Measurements from ENCODE around the gene CADM3. TPM values are rescaled to one million over a fixed set of nuclear protein-coding genes. Genes with fewer than 3 reads are reported as not detected.

CADM3 gene
- polyA plus RNA-seq (2013, experiment 1 of 2) = not detected
- polyA plus RNA-seq (2013, experiment 2 of 2) = not detected

GRCh38 chr1:159171254-159171687 lies at the start of gene CADM3:
TSS of gene CADM3 (plus strand) at chr1:159171615. CDS start at chr1:159171766, 151 bp downstream.
- Histone ChIP-seq H2AK5ac (ENCODE audit: low read length, severe bottlenecking) (no peak within 1 kb of the TSS), H3K9ac (ENCODE audit: low read length) (no peak within 1 kb of the TSS), H3K4me2 (ENCODE audit: low read length, poor library complexity, severe bottlenecking) (no peak within 1 kb of the TSS), H3K36me3 (ENCODE audit: control insufficient read depth in 1 of 2, insufficient read depth in 2 of 2, low read depth in 1 of 2, low read length in 2 of 2) (no peaks in the 10 kb centered on the region), H3K23ac (ENCODE audit: low read length in 2 of 2) (no peak within 1 kb of the TSS), H4K91ac (ENCODE audit: low read length) (no peak within 1 kb of the TSS), H3K27me3 (ENCODE audit: control insufficient read depth in 1 of 2, insufficient read depth in 1 of 2, low read length in 2 of 2) (peaks cover 63 to 76% of the 10 kb centered on the region in 2 experiments), H3K4me1 (ENCODE audit: control insufficient read depth, insufficient read depth, low read depth, low read length) (peaks cover 2% of the 10 kb centered on the region), H2BK120ac (ENCODE audit: low read depth, low read length) (no peak within 1 kb of the TSS), H2BK15ac (ENCODE audit: low read depth, poor library complexity, severe bottlenecking) (no peak within 1 kb of the TSS), H3K27ac (ENCODE audit: low read length, poor library complexity, severe bottlenecking) (no peak within 1 kb of the TSS), H2AFZ (ENCODE audit: low read depth, low read length) (no peak within 1 kb of the TSS), H3K4me3 (ENCODE audit: insufficient read depth in 1 of 2, low read depth in 1 of 2, low read length in 2 of 2) (no peak within 1 kb of the TSS), H3K4ac (ENCODE audit: low read depth in 1 of 2, low read length in 2 of 2) (no peak within 1 kb of the TSS), H3K18ac (ENCODE audit: low read depth in 1 of 2, low read length in 2 of 2) (no peak within 1 kb of the TSS), H3K79me1 (replicated peaks; ENCODE audit: low read length, poor library complexity, severe bottlenecking) (no peaks in the 10 kb centered on the region), H2BK5ac (ENCODE audit: low read depth, low read length, poor library complexity, severe bottlenecking) (no peak within 1 kb of the TSS), H4K8ac (ENCODE audit: low read length) (no peak within 1 kb of the TSS), H2BK12ac (ENCODE audit: low read length in 2 of 2) (no peak within 1 kb of the TSS), H3K14ac (ENCODE audit: low read length in 2 of 2) (no peak within 1 kb of the TSS), H3K9me3 (ENCODE audit: control insufficient read depth, low read length) (no peaks in the 10 kb centered on the region)
- no peak for DNase-seq
- WGBS = 3% methylated on average over 12 of the region's 29 CpGs

- no peak overlapping the region for H2BK120ac ChIP-seq (ENCODE audit: low read depth, low read length)
- 53% methylated on average over 2 of the region's 2 CpGs for WGBS
Observed at GRCh38 chr1:159122005-159122621, 49.3 kb upstream of the CADM3 start.

GRCh38 chr1:159123587-159123986 lies 47.8 kb upstream of the CADM3 start:
- Histone ChIP-seq H3K4me2 (ENCODE audit: low read length, poor library complexity, severe bottlenecking) (no peak overlapping the region), H3K4me1 (ENCODE audit: control insufficient read depth, insufficient read depth, low read depth, low read length) (no peaks in the 10 kb centered on the region), H3K14ac (ENCODE audit: low read length in 2 of 2) (no peak overlapping the region), H2BK15ac (ENCODE audit: low read depth, poor library complexity, severe bottlenecking) (no peak overlapping the region), H3K79me1 (replicated peaks; ENCODE audit: low read length, poor library complexity, severe bottlenecking) (no peaks in the 10 kb centered on the region), H3K27me3 (ENCODE audit: control insufficient read depth in 1 of 2, insufficient read depth in 1 of 2, low read length in 2 of 2) (no peaks in the 10 kb centered on the region), H3K9ac (ENCODE audit: low read length) (no peak overlapping the region), H2BK12ac (ENCODE audit: low read length in 2 of 2) (no peak overlapping the region), H3K18ac (ENCODE audit: low read depth in 1 of 2, low read length in 2 of 2) (no peak overlapping the region), H3K4ac (ENCODE audit: low read depth in 1 of 2, low read length in 2 of 2) (no peak overlapping the region), H3K36me3 (ENCODE audit: control insufficient read depth in 1 of 2, insufficient read depth in 2 of 2, low read depth in 1 of 2, low read length in 2 of 2) (no peaks in the 10 kb centered on the region), H3K4me3 (ENCODE audit: insufficient read depth in 1 of 2, low read depth in 1 of 2, low read length in 2 of 2) (no peak overlapping the region), H2BK120ac (ENCODE audit: low read depth, low read length) (no peak overlapping the region), H2BK5ac (ENCODE audit: low read depth, low read length, poor library complexity, severe bottlenecking) (no peak overlapping the region), H4K91ac (ENCODE audit: low read length) (no peak overlapping the region), H3K9me3 (ENCODE audit: control insufficient read depth, low read length) (no peaks in the 10 kb centered on the region), H3K23ac (ENCODE audit: low read length in 2 of 2) (no peak overlapping the region), H3K27ac (ENCODE audit: low read length, poor library complexity, severe bottlenecking) (no peak overlapping the region), H2AFZ (ENCODE audit: low read depth, low read length) (no peak overlapping the region), H4K8ac (ENCODE audit: low read length) (no peak overlapping the region), H2AK5ac (ENCODE audit: low read length, severe bottlenecking) (no peak overlapping the region)
- DNase-seq = no peak
- 85% methylated on average over 3 of the region's 5 CpGs for WGBS

More at GRCh38 chr1:159122005-159122621, 49.3 kb upstream of the CADM3 start:
- Histone ChIP-seq H2BK5ac (ENCODE audit: low read depth, low read length, poor library complexity, severe bottlenecking) (no peak overlapping the region), H3K18ac (ENCODE audit: low read depth in 1 of 2, low read length in 2 of 2) (no peak overlapping the region), H3K79me1 (replicated peaks; ENCODE audit: low read length, poor library complexity, severe bottlenecking) (no peaks in the 10 kb centered on the region), H3K4me2 (ENCODE audit: low read length, poor library complexity, severe bottlenecking) (no peak overlapping the region), H4K91ac (ENCODE audit: low read length) (no peak overlapping the region), H3K9ac (ENCODE audit: low read length) (no peak overlapping the region), H3K4ac (ENCODE audit: low read depth in 1 of 2, low read length in 2 of 2) (no peak overlapping the region), H3K23ac (ENCODE audit: low read length in 2 of 2) (no peak overlapping the region), H3K4me1 (ENCODE audit: control insufficient read depth, insufficient read depth, low read depth, low read length) (no peaks in the 10 kb centered on the region), H3K14ac (ENCODE audit: low read length in 2 of 2) (no peak overlapping the region), H3K9me3 (ENCODE audit: control insufficient read depth, low read length) (no peaks in the 10 kb centered on the region), H2BK12ac (ENCODE audit: low read length in 2 of 2) (no peak overlapping the region), H3K4me3 (ENCODE audit: insufficient read depth in 1 of 2, low read depth in 1 of 2, low read length in 2 of 2) (no peak overlapping the region), H2AFZ (ENCODE audit: low read depth, low read length) (no peak overlapping the region), H3K36me3 (ENCODE audit: control insufficient read depth in 1 of 2, insufficient read depth in 2 of 2, low read depth in 1 of 2, low read length in 2 of 2) (no peaks in the 10 kb centered on the region), H4K8ac (ENCODE audit: low read length) (no peak overlapping the region), H3K27ac (ENCODE audit: low read length, poor library complexity, severe bottlenecking) (no peak overlapping the region), H2BK15ac (ENCODE audit: low read depth, poor library complexity, severe bottlenecking) (no peak overlapping the region), H2AK5ac (ENCODE audit: low read length, severe bottlenecking) (no peak overlapping the region), H3K27me3 (ENCODE audit: control insufficient read depth in 1 of 2, insufficient read depth in 1 of 2, low read length in 2 of 2) (no peaks in the 10 kb centered on the region)
- DNase-seq = peak; percentile 9

GRCh38 chr1:159132271-159132881 lies 39.0 kb upstream of the CADM3 start:
- WGBS = 35% methylated on average over 7 of the region's 12 CpGs
- H2BK15ac ChIP-seq (ENCODE audit: low read depth, poor library complexity, severe bottlenecking) = no peak overlapping the region
- H3K36me3 ChIP-seq (ENCODE audit: control insufficient read depth in 1 of 2, insufficient read depth in 2 of 2, low read depth in 1 of 2, low read length in 2 of 2) = no peaks in the 10 kb centered on the region
- H3K9ac ChIP-seq (ENCODE audit: low read length) = peak overlapping the region; percentile 21
- H3K4ac ChIP-seq (ENCODE audit: low read depth in 1 of 2, low read length in 2 of 2) = no peak overlapping the region
- H3K27ac ChIP-seq (ENCODE audit: low read length, poor library complexity, severe bottlenecking) = no peak overlapping the region
- H2BK5ac ChIP-seq (ENCODE audit: low read depth, low read length, poor library complexity, severe bottlenecking) = no peak overlapping the region
- no peak overlapping the region for H3K18ac ChIP-seq (ENCODE audit: low read depth in 1 of 2, low read length in 2 of 2)
- no peaks in the 10 kb centered on the region for H3K4me1 ChIP-seq (ENCODE audit: control insufficient read depth, insufficient read depth, low read depth, low read length)
- peak; percentile 57 for DNase-seq
- no peak overlapping the region for H3K14ac ChIP-seq (ENCODE audit: low read length in 2 of 2)
- H2AFZ ChIP-seq (ENCODE audit: low read depth, low read length) = no peak overlapping the region
- H3K79me1 ChIP-seq (replicated peaks; ENCODE audit: low read length, poor library complexity, severe bottlenecking) = no peaks in the 10 kb centered on the region
- H3K4me3 ChIP-seq (ENCODE audit: insufficient read depth in 1 of 2, low read depth in 1 of 2, low read length in 2 of 2) = no peak overlapping the region
- no peak overlapping the region for H4K91ac ChIP-seq (ENCODE audit: low read length)
- H3K4me2 ChIP-seq (ENCODE audit: low read length, poor library complexity, severe bottlenecking) = no peak overlapping the region
- no peak overlapping the region for H4K8ac ChIP-seq (ENCODE audit: low read length)
- no peak overlapping the region for H2BK12ac ChIP-seq (ENCODE audit: low read length in 2 of 2)
- no peak overlapping the region for H3K23ac ChIP-seq (ENCODE audit: low read length in 2 of 2)
- peaks cover 0 to 7% of the 10 kb centered on the region in 2 experiments for H3K27me3 ChIP-seq (ENCODE audit: control insufficient read depth in 1 of 2, insufficient read depth in 1 of 2, low read length in 2 of 2)
- no peak overlapping the region for H2BK120ac ChIP-seq (ENCODE audit: low read depth, low read length)
- H2AK5ac ChIP-seq (ENCODE audit: low read length, severe bottlenecking) = no peak overlapping the region
- no peaks in the 10 kb centered on the region for H3K9me3 ChIP-seq (ENCODE audit: control insufficient read depth, low read length)

Data from mesenchymal stem cell (in vitro differentiated cells and primary cell).